HK-2 (cell line): ENCODE data around the gene CDK14.
A peak's percentile ranks its signal among the peaks of the same experiment; 100 is the strongest.

ENCODE experiments used
- DNase-seq: peaks from one replicate; pipeline ENCODE4 v3.0.0-alpha.2; 2018; ENCODE audit not compliant: unreplicated experiment

CDK14 gene

GRCh38 chr7:90595801-90596670 lies at the start of gene CDK14:
Gene CDK14, plus strand, starts transcription at chr7:90596321. Its CDS starts 307 bp downstream, at chr7:90596628.
- DNase-seq, result peak; percentile 74

- DNase-seq, result no peak
Observed at GRCh38 chr7:90551036-90551435, 45.1 kb upstream of the CDK14 start.

GRCh38 chr7:90552521-90552920 lies 43.6 kb upstream of the CDK14 start:
- DNase-seq, result no peak

GRCh38 chr7:90560730-90561129 lies 35.4 kb upstream of the CDK14 start:
- no peak for DNase-seq

- no peak for DNase-seq
Observed at GRCh38 chr7:90563286-90563685, 32.8 kb upstream of the CDK14 start.

GRCh38 chr7:90564455-90564854 lies 31.7 kb upstream of the CDK14 start:
- no peak for DNase-seq

- no peak for DNase-seq
Observed at GRCh38 chr7:90568213-90568612, 27.9 kb upstream of the CDK14 start.

GRCh38 chr7:90569368-90569767 lies 26.8 kb upstream of the CDK14 start:
- DNase-seq, result no peak

- DNase-seq, result no peak
Observed at GRCh38 chr7:90570373-90570959, 25.7 kb upstream of the CDK14 start.

GRCh38 chr7:90574146-90574819 lies 21.8 kb upstream of the CDK14 start:
- DNase-seq, result no peak

GRCh38 chr7:90574820-90575187 lies 21.3 kb upstream of the CDK14 start:
- DNase-seq, result no peak

GRCh38 chr7:90579181-90579688 lies 16.9 kb upstream of the CDK14 start:
- DNase-seq, result peak; percentile 29

GRCh38 chr7:90580051-90580450 lies 16.1 kb upstream of the CDK14 start:
- DNase-seq, result no peak

GRCh38 chr7:90582164-90582563 lies 14.0 kb upstream of the CDK14 start:
- no peak for DNase-seq

GRCh38 chr7:90584378-90584777 lies 11.7 kb upstream of the CDK14 start:
- no peak for DNase-seq

GRCh38 chr7:90586091-90586490 lies 10.0 kb upstream of the CDK14 start:
- no peak for DNase-seq

- DNase-seq, result no peak
Observed at GRCh38 chr7:90587766-90588165, 8.4 kb upstream of the CDK14 start.

GRCh38 chr7:90592033-90592432 lies 4.1 kb upstream of the CDK14 start:
- DNase-seq, result no peak

- DNase-seq, result no peak
Observed at GRCh38 chr7:90593205-90593604, 2.9 kb upstream of the CDK14 start.

GRCh38 chr7:90594751-90595317 lies 1.3 kb upstream of the CDK14 start:
- DNase-seq, result no peak

- no peak for DNase-seq
Observed at GRCh38 chr7:90595342-90595800, 750 bp upstream of the CDK14 start.
